HepG2 (cell line): ENCODE data around the gene PTCD3. TPM values are rescaled to one million over a fixed set of nuclear protein-coding genes. Genes with fewer than 3 reads are reported as not detected.

Experiments
- ARNTL ChIP-seq: sonication (generic); formaldehyde crosslinking; IDR thresholded peaks from 2 replicates; pipeline ENCODE4 v1.4.0; 2020; ENCODE audit warnings: mild to moderate bottlenecking, missing genetic modification reagents
- CENPT ChIP-seq: sonication (generic); formaldehyde crosslinking; IDR thresholded peaks from 2 replicates; pipeline ENCODE4 v1.8.0; 2022; ENCODE audit warnings: low read depth, mild to moderate bottlenecking, moderate library complexity, missing genetic modification reagents
- HDAC6 ChIP-seq: fragments of 200-600 bp; sonication (generic); IDR thresholded peaks from 2 replicates; pipeline ENCODE4 v1.7.0; 2017; ENCODE audit warnings: mild to moderate bottlenecking, antibody characterized with exemption, low read length, low read depth
- KDM3A ChIP-seq: IDR thresholded peaks from 2 replicates; pipeline ENCODE4 v1.6.1; 2018; ENCODE audit warnings: low read depth, missing compliant biosample characterization
- PHF21A ChIP-seq: sonication (generic); formaldehyde crosslinking; IDR thresholded peaks from 2 replicates; pipeline ENCODE4 v1.5.0; 2020; ENCODE audit warnings: mild to moderate bottlenecking, missing genetic modification reagents
- RBAK ChIP-seq: sonication (generic); formaldehyde crosslinking; IDR thresholded peaks from 2 replicates; pipeline ENCODE4 v1.5.1; 2020; ENCODE audit warnings: mild to moderate bottlenecking, missing genetic modification reagents
- RORA ChIP-seq: sonication (generic); formaldehyde crosslinking; IDR thresholded peaks from 2 replicates; pipeline ENCODE4 v1.5.0; 2020; ENCODE audit warnings: mild to moderate bottlenecking, missing genetic modification reagents, moderate library complexity
- TP53 ChIP-seq: sonication (generic); formaldehyde crosslinking; conservative IDR thresholded peaks from 2 replicates; pipeline ENCODE4 v1.4.0; 2020; ENCODE audit warnings: missing genetic modification reagents
- TRIM24 ChIP-seq: sonication (generic); formaldehyde crosslinking; IDR thresholded peaks from 2 replicates; pipeline ENCODE4 v1.8.0; 2022; ENCODE audit warnings: mild to moderate bottlenecking, missing genetic modification reagents
- ZNF432 ChIP-seq: sonication (generic); formaldehyde crosslinking; IDR thresholded peaks from 2 replicates; pipeline ENCODE4 v1.5.0; 2020; ENCODE audit warnings: missing genetic modification reagents, mild to moderate bottlenecking, borderline replicate concordance
- ZNF781 ChIP-seq: sonication (generic); formaldehyde crosslinking; IDR thresholded peaks from 2 replicates; pipeline ENCODE4 v1.5.1; 2020; ENCODE audit warnings: borderline replicate concordance, mild to moderate bottlenecking, missing genetic modification reagents; ENCODE audit errors: not compliant biosample characterization
- polyA plus RNA-seq, 8 experiments: library from polyadenylated mRNA; depleted of rRNA in 3 of 8; stranded (reverse) in 7 of 8; unstranded in 1 of 8; fragments of >200 nt; fragmentation: Illumina TruSeq in 4 of 8; extraction: Trizol in 4 of 8; gene quantifications; 2 replicates each; pipeline versions ENCODE4 v1.2.1 to v1.2.3, GENCODE V29; 2011 to 2016; ENCODE audit warnings: low read depth in 4 of 8, missing spikeins in 1 of 8, mixed read lengths in 1 of 8; ENCODE audit not compliant: insufficient read depth in 1 of 8
- total RNA-seq, 5 experiments: library from RNA; depleted of rRNA; stranded (reverse); fragments of >200 nt; fragmentation: Illumina TruSeq; extraction: Trizol; gene quantifications; 2 replicates each; pipeline ENCODE4 v1.2.3, GENCODE V29; 2016; ENCODE audit warnings: low read depth in 1 of 5
- TF ChIP-seq, protein P1 (sequence below), 2 experiments: fragments of 450-650 bp in 1 of 2; sonication (generic) in 1 of 2; formaldehyde crosslinking in 1 of 2; IDR thresholded peaks; 2 replicates each; pipeline versions ENCODE4 v1.6.1 to v1.8.0; 2016 to 2022; ENCODE audit warnings: antibody characterized with exemption in 1 of 2, mild to moderate bottlenecking in 1 of 2, missing genetic modification reagents in 1 of 2
- TF ChIP-seq, protein P2 (sequence below): sonication (generic); formaldehyde crosslinking; IDR thresholded peaks from 2 replicates; pipeline ENCODE4 v1.8.0; 2022; ENCODE audit warnings: mild to moderate bottlenecking, missing genetic modification reagents, moderate library complexity
- TF ChIP-seq, protein P3 (sequence below): conservative IDR thresholded peaks from 2 replicates; pipeline ENCODE4 v1.6.1; 2018; ENCODE audit warnings: missing genetic modification reagents
- TF ChIP-seq, protein P4 (sequence below): sonication (generic); formaldehyde crosslinking; IDR thresholded peaks from 2 replicates; pipeline ENCODE4 v1.8.0; 2023; ENCODE audit warnings: mild to moderate bottlenecking, missing genetic modification reagents

Gene PTCD3
- total and polyA plus RNA-seq, 2 of the 13 experiments (the other 11 are each of a cell fraction or from before 2014, with no cell fraction given) = 124 to 309 TPM

DNA sequence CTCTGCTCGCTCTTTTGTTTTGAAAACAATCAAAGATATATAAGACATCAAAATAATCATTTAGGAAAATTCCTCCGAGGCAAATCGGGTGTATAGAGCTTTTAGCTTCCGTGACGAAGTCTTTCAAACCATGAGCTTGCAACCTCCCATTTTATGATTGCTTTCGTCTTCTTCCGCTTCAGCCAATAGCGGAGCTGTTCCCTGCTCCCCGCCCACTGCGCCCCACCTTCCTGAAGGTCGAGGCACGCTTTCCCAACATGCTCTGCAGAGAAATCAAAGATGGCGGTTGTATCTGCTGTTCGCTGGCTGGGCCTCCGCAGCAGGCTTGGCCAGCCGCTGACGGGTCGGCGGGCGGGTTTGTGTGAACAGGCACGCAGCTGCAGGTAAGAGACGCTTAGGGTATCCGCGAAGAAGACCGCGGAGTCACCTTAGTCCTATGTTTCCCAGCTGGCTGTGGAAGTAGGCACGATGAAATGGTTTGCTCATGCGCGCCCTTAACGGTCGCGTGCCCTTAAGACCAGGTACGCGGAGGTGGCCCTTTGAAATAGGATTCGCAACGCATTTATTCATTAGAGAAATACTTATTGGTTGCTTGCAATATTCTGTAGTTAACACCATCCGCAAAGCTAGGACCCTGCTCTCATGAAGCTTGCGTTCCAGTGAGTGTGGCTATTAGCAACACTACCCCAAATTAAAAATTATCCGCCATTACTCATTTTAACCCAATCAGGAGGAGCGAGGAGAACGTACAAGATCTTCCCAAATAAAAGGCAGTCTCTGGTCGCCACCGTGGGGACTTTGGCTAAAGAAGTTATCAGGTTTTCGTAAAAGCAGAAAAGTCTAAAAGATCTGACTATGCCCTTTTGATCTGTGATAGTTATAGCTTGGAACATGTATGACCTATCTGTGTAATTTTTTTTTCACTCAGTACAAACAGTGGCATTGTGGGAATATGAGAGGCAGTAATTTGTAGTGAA is at the start of gene PTCD3 (continued):
- TF ChIP-seq, protein P1, sequence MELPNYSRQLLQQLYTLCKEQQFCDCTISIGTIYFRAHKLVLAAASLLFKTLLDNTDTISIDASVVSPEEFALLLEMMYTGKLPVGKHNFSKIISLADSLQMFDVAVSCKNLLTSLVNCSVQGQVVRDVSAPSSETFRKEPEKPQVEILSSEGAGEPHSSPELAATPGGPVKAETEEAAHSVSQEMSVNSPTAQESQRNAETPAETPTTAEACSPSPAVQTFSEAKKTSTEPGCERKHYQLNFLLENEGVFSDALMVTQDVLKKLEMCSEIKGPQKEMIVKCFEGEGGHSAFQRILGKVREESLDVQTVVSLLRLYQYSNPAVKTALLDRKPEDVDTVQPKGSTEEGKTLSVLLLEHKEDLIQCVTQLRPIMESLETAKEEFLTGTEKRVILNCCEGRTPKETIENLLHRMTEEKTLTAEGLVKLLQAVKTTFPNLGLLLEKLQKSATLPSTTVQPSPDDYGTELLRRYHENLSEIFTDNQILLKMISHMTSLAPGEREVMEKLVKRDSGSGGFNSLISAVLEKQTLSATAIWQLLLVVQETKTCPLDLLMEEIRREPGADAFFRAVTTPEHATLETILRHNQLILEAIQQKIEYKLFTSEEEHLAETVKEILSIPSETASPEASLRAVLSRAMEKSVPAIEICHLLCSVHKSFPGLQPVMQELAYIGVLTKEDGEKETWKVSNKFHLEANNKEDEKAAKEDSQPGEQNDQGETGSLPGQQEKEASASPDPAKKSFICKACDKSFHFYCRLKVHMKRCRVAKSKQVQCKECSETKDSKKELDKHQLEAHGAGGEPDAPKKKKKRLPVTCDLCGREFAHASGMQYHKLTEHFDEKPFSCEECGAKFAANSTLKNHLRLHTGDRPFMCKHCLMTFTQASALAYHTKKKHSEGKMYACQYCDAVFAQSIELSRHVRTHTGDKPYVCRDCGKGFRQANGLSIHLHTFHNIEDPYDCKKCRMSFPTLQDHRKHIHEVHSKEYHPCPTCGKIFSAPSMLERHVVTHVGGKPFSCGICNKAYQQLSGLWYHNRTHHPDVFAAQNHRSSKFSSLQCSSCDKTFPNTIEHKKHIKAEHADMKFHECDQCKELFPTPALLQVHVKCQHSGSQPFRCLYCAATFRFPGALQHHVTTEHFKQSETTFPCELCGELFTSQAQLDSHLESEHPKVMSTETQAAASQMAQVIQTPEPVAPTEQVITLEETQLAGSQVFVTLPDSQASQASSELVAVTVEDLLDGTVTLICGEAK (IDR thresholded peaks at IDR 0.05) = no peak
- TF ChIP-seq, protein P1 (CRISPR knock-in tag; IDR thresholded peaks at IDR 0.05) = peak; percentile 80
- TF ChIP-seq TP53 (CRISPR knock-in tag) = 0 out of 2 replicates have a peak, but pooled peaks have one; percentile 10
- peak; percentile 72; the same call in 1 of the 2 replicates for TF ChIP-seq PHF21A (CRISPR knock-in tag)
- TF ChIP-seq, protein P2, sequence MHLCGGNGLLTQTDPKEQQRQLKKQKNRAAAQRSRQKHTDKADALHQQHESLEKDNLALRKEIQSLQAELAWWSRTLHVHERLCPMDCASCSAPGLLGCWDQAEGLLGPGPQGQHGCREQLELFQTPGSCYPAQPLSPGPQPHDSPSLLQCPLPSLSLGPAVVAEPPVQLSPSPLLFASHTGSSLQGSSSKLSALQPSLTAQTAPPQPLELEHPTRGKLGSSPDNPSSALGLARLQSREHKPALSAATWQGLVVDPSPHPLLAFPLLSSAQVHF = no peak
- TF ChIP-seq ARNTL = peak; percentile 80
- TF ChIP-seq RBAK (CRISPR knock-in tag) = no peak
- TF ChIP-seq, protein P3, sequence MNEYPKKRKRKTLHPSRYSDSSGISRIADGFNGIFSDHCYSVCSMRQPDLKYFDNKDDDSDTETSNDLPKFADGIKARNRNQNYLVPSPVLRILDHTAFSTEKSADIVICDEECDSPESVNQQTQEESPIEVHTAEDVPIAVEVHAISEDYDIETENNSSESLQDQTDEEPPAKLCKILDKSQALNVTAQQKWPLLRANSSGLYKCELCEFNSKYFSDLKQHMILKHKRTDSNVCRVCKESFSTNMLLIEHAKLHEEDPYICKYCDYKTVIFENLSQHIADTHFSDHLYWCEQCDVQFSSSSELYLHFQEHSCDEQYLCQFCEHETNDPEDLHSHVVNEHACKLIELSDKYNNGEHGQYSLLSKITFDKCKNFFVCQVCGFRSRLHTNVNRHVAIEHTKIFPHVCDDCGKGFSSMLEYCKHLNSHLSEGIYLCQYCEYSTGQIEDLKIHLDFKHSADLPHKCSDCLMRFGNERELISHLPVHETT (CRISPR knock-in tag) = 0 out of 2 replicates have a peak, but pooled peaks have one; percentile 42
- no peak for TF ChIP-seq HDAC6
- TF ChIP-seq CENPT = no peak
- TF ChIP-seq KDM3A (CRISPR knock-in tag) = peak; percentile 29; the same call in 1 of the 2 replicates
- TF ChIP-seq, protein P4, sequence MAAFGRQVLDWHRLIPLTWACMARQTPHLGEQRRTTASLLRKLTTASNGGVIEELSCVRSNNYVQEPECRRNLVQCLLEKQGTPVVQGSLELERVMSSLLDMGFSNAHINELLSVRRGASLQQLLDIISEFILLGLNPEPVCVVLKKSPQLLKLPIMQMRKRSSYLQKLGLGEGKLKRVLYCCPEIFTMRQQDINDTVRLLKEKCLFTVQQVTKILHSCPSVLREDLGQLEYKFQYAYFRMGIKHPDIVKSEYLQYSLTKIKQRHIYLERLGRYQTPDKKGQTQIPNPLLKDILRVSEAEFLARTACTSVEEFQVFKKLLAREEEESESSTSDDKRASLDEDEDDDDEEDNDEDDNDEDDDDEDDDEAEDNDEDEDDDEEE (CRISPR knock-in tag) = 0 out of 2 replicates have a peak, but pooled peaks have one; percentile 11
- no peak for TF ChIP-seq TRIM24 (CRISPR knock-in tag)
- no peak for TF ChIP-seq ZNF432
- TF ChIP-seq ZNF781 = peak; percentile 95
- TF ChIP-seq RORA (CRISPR knock-in tag) = no peak
